HG03378 (cell line): ENCODE results near the gene LIN37.

Source experiments
- ATAC-seq: cut with Tn5 transposase; IDR thresholded peaks from one replicate; pipeline ENCODE4 v1.9.1; 2021; ENCODE audit warnings: mild to moderate bottlenecking, moderate library complexity; ENCODE audit not compliant: unreplicated experiment

The LIN37 gene

DNA sequence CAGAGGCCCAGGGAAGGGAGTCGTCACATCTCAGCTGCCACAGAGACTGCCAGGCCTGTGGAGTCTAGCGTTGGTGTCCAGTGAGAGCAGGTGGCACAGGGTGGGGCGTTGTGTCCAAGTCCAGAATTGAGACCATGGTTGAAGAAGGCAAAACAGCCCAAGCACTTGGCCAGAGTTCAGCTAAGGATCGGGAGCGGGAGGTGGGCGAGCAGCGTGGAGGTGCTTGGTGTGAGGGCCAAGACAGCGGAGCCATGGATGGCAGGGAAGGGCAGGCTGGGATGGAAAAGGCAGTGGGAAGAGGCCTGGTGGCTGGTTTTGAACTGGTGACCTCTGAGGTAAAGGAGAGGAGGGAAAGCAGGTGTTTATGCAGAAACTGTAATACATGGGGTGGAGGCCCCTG lies 14.1 kb upstream of the LIN37 start:
- no peak for ATAC-seq

DNA sequence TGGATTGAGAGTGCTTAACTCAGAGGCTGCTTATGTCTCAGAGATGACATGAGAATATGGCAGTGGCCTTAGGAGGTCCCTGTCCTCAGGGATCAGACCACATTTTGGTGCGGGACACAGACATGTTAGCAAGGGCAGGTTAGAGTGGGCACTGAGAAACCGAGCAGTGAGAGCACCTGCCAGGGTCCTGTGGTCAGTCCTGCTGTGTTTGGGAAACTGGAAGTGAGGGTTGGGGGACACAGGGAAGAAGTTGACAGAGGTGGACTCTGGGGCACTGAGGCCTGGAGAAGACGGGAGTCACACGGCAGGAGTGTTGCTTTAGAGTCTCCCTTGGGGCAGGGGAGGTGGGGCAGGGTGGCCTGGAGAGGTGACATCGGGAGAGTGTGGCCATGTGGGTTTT lies 13.5 kb upstream of the LIN37 start:
- no peak for ATAC-seq

DNA sequence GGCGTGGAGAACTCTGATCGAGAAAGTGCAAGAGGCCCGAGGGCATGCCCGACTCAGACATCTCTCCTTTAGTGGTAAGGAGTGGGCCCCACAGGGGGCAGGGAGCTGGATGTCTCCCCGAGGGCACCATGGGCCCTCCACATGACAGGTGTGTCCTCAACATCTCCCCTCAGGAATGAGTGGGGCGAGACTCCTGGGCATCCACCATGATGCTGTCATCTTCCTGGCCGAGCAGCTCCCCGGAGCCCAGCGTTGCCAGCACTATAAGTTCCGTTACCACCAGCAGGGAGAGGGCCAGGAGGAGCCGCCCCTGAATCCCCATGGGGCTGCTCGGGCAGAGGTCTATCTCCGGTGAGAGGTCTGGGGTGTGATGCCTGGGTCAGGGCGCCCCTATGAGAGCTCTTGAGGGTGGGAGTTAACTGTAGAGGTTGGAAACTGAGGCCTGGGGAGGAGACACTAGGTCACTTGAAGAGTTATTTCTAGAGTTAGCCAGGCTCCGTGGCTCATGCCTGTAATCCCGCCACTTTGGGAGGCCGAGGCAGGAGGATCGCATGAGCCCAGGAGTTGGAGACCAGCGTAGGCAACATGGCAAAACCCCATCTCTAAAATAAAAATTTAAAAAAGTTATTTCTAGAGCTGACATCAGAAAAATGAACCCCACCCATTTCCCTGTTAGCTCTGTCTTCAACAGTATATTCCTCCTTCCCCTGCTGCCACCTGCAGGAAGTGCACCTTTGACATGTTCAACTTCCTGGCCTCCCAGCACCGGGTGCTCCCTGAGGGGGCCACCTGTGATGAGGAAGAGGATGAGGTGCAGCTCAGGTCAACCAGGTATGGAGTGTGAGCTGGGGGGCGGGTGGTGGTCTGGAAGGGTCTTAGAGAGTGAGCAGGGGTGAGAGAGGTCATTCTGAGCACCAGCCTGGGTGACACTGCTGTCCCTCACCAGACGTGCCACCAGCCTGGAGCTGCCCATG lies 11.2 kb upstream of the LIN37 start:
- no peak for ATAC-seq

DNA sequence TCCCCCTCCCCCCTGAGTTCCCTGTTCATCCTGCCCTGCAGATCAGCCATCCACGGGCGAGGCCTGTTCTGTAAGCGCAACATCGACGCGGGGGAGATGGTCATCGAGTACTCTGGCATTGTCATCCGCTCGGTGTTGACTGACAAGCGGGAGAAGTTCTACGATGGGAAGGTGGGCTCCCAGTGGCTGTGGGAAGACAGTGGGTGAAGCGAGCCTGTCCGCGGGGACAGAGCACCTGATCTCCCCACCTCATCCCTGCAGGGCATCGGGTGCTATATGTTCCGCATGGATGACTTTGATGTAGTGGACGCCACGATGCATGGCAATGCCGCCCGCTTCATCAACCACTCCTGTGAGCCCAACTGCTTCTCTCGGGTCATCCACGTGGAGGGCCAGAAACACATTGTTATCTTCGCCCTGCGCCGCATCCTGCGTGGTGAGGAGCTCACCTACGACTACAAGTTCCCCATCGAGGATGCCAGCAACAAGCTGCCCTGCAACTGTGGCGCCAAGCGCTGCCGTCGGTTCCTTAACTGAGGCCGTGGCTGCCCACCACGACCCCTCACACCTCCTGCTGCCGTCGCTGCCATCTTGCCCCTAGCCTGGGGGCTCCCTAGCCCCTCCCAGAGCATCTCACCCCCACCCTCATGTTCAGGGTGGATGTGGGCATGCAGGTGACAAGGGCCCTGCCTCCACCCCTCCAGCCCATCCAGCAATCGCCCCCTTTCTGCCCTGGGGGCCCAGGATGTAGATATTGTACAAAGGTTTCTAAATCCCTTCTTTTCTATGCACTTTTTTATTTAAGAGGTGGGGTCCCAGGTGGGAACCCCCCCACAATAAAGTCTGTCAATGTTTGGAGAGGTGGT lies 10.1 kb upstream of the LIN37 start:
- no peak for ATAC-seq

DNA sequence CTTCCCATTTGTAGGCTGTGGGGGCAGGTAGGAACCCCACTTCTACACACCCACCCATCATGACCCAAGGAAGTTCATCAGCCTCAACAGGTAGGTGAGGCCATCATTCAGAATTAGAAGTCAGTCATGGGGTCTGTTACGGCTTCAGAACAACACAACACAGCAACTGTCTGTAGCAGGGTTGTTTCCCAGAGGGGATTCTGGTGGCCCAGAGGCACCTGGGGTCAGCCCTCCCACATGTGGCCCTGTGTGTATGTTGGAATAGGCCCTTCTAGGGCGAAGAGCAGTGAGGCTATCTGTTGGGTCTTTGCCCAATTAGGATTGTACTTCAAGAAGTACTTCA lies 9.5 kb upstream of the LIN37 start:
- no peak for ATAC-seq

DNA sequence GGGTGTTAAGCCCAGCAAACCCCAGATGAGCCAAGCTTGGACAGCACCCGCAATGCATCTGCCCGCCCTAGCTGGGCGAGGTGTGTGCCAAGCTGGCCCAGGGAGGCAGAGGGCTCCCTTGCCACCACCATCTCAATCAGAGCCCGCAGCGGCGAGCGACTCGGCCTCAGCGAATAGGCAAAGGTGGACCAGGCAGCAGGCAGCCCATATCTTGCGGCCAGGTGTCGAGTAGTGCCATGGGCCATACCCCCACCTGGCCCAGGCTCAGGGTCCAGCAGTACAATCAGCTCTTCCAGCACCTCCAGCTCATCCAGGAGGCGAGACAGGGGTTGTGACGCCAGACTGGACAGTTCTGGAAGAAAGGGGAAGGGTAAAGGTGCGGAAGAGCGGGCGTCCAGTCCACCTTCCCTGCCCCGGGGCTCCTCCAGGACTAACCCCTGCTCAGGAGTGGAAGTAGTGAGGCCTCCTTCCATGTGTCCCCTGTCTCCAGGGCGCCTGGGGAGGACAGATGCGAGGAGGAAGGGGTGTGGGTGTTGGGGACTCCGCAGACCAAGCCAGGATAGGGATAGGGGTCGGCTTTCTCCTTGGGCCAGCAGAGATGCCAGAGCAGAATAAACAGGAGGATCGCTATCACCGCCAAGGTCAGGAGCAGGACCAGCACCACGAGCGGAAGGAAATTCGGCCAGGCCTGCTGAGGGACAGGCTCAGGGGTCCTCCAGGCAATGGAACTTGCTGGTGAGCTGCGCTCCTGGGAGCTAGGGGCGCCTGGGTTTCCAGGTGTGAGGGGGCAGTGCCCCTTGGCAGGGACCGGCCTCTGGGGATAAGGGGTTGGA lies 8.9 kb upstream of the LIN37 start:
- ATAC-seq: no peak

DNA sequence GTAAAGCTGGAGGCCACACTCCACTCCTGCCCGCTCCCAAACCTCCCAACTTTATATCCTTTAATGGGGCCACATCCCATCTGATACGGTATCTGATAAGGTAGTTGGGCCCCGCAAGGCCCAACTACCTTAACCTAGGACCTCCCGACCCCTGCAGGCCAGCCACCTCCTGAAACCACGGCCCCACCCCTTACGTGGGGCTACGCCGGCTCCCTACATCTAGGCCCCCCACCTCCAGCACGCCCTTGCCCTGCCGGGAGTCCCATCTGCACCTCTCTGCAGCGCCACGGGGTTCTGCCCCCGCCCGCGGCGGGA lies 8.3 kb upstream of the LIN37 start:
- no peak for ATAC-seq

DNA sequence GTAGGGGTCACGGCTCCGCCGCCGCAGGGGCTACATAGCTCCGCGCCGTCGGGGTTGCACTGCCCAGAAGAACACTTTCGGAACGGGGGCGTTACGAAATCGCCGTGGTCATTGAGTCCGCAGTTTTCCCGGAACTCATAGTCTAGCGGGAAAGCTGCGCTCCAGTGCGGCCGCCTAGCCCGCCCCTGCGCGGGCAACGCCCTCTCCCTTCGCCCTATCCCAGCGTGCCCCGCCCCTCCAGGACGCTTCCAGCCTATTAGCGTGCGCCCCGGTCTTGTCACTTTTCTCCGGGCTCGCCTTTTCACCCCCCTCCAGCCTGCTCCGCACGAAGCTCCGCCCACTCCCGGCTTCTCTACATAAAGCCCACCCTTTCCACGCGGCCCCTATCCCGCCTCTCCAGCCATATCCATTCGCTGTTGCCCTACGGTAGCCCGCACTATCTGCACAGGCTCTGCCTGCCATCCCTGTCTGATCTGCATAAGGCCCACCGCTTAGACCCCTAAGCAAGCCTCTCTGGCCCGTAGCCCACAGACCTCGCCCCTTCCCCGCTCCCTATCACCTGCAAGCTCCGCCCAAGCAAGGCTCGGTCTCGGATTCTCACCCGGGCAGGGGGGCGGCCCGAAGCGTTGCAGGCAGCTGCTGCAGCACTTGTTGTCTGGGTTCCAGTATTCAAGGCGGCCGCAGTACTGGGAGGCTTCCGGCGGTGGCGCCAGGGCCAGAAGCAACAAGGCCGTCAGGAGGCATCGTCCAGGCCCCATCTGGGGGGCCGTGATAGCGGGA lies 7.8 kb upstream of the LIN37 start:
- ATAC-seq: peak; percentile 37

DNA sequence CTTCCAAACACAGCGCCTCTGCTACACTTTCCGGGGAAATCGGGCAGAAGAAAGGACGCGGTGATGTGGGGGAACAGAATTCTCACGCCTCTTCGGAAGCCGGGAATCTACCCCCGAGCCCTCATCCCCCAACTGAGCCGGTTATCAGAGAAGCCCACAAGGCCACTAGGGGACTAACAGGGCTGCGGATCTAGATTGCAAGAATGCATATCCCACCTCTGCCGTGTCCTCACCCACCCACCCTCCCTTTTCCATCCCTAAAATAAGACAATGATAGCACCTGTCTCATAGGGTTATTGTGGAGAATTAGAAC lies 7.2 kb upstream of the LIN37 start:
- ATAC-seq: no peak

DNA sequence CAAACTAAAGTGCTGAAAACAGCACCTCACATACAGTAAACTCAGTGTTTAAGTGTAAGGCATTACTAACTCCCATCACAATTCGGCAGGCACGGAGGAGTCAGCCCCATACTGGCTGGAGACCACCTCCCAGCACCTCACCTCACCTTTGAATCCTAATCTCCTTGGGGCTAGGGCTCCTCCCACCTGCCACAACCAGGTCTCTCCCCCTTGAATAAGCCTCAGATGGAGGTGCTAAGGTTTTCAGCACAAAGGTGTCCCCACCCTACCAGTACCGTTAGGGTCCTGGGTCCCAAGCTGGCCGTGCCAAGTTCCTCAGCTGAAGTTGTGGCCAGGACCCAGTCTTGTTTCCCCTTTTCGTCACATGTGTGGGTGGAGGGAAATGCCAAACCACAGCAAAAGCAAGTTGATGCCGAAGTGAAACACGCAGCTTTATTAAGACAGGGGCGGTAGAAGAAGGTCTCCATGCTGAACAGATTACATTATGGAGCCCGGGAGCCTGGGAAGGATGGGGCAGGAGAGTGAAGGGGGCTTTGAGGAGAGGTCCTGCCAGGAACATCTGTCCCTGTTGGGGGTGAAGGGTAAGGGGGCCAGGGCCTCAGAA lies 6.2 kb upstream of the LIN37 start, which contains the start of gene IGFLR1:
IGFLR1 (minus strand) TSS at position 332 of the 604 bp plus-strand sequence. CDS start 1,272 bp downstream, outside the sequence.
- ATAC-seq: no peak

DNA sequence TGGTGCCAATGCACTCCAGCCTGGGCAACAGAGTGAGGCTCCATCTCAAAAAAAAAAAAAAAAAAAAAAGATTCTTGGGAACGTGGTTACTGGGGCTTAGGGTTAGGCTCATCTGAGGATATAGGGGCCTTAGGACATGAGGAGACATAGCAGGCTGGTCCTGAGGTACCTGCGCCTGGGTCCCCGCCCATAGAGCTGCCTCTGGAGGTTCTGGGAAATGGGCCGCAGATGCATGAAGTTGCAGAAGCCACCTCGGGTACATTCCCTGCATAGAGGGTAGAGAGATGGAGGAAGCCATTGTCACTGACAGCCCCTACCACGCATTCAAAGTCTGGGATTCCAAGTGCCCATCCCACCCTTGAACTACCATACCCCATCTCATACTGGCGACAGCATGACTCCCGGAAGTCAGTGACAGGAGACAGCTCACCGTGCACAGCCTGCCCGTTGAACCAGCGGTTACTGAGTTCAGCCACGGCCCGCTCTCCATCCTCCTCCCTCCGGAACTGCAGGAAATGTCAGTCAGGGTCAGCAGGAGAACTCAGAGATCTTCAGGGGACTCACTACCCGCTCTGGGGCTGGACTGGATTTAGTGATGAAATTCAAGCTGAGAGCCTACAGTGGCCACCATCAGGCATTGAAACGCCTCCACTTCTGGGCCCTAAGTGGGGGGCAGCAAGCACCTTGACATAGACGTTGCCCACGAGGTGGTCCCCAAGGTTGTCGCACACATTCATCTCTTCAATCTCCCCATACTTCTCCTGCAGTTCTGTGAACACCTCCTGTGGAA lies 4.5 kb upstream of the LIN37 start:
- no peak for ATAC-seq

DNA sequence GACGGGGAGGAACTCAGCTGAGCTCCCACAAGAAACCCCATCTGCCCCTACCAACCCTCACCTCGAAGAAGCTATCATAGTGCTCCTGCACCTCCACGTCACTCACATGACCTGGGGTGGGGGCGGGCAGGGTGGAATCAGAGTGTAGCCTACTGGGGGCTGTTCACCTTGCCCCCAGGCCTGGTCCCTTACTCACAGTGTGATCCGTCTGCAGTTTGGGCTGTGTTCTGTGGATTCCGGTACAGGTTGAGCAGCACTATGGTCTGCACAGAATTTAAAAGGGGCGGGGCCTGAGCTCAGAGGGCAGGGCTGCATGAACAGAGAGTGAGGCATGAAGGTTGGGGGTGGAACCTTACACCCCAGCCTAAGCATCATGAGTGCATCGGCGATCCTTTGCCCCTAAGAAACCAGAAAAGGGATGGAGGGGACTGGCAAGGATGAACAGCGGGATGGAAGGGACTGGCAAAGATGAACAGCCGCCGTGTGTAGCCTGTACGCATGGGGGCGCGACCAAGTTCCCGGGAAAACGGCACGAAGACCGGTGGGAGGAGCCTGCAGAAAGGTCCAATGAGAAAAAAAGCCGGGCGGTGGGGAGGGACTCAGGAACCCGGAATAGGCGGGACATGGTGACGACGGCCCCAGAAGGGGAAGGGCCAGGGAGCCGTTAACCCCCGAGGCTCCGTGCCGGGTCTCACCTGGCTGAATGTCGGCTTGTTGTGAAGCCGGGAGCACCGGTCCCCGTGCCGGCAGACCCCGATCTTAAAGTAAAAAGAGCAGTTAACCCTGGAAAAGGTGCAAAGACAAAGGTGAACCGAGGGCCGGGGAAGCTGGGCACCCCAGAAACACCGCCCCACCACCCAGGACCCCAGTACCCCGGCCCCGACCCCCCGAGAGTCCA lies 3.7 kb upstream of the LIN37 start:
- ATAC-seq: no peak

DNA sequence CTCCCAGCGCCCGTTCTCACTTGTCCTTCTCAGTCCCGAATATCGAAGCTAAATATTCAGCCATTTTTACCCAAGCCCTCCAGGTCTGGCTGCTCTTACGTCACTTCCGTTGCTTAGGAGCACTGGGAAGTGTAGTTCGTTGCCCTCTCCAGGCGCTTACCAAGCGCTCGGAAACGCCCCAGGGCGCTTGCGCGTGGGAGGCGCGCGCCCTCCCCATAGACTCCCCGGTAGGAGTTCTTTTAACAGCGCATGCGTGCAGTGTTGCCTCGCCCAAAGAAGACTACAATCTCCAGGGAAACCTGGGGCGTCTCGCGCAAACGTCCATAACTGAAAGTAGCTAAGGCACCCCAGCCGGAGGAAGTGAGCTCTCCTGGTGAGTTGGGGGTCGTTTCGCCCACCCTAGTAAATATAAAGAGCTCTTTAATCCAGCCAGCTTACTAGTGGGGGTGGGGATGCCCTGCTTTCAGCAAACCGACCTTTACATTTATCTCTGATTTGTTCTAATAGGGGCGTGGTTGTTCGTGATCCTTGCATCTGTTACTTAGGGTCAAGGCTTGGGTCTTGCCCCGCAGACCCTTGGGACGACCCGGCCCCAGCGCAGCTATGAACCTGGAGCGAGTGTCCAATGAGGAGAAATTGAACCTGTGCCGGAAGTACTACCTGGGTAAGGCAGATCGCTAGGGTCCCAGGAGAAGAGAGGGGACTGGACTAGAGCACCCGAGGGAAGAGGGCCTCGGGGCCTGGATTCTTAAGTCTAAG lies 2.9 kb upstream of the LIN37 start, which contains the start of the genes PSENEN and U2AF1L4:
PSENEN (plus strand) TSS at position 324 of the 759 bp plus-strand sequence; CDS start at position 604, 280 bp downstream.
U2AF1L4 (minus strand) TSS at position 91 of the 759 bp plus-strand sequence; CDS start at position 64, 27 bp downstream.
- peak; percentile 39 for ATAC-seq

DNA sequence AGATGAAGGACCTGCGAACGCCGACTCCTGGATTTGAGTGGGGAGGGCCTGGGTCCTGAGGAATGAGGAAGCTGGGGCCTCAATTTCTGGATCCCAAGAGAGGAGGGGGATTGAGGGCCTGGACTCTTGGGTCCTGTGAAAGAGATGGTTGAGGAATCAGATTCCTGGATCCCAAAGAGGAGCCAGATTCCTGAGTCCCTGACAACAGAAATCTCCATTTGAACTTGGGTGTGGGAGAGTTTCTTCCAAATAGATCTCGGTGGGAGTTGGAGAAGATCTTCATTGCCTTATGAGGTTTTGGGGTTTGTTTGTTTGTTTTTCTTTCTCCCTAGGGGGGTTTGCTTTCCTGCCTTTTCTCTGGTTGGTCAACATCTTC lies 2.3 kb upstream of the LIN37 start:
- no peak for ATAC-seq

DNA sequence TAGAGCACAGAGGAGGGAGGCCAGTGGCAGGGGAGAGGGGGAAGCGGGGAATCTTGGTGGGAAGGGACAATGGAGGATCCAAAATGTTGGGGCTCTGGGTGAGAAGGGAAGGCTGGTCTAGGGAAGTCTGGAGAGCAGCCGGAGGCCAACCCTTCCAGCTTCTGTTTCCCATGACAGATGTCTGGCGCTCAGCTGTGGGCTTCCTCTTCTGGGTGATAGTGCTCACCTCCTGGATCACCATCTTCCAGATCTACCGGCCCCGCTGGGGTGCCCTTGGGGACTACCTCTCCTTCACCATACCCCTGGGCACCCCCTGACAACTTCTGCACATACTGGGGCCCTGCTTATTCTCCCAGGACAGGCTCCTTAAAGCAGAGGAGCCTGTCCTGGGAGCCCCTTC lies 1.8 kb upstream of the LIN37 start:
- ATAC-seq: no peak

DNA sequence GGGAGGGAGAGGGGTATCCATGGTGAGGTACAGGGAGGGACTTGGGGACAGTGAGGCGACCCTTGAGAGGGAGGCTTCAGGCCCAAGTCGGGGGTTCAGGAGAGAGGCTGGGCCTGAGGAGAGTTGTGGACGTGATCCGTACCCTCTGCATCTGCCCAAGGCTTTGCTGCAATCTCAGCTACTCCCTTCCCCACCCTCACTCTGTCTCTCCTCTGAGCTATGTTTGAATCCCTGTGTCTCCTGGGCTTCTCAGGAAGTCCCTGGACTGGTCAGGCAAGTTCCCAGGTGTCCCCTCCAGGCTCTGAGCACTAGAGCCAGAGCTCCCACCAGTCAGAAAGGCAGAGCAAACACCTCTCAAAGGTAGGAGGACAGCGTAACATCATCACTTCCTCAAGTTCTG lies 1.8 kb downstream of the LIN37 start:
- no peak for ATAC-seq
